Ovary (tissue), 9 donors: ENCODE data around the gene CAV2. TPM values are rescaled to one million over a fixed set of nuclear protein-coding genes. Genes with fewer than 3 reads are reported as not detected.
A peak's percentile ranks its signal among the peaks of the same experiment; 100 is the strongest.

Source experiments
- DNase-seq, 5 donors: peaks; one replicate each; pipeline ENCODE4 v3.0.0-alpha.2; 2019 to 2020
- H3K27ac ChIP-seq, 2 donors: fragments of 200-600 bp; one replicate each; pipeline versions ENCODE4 v1.5.1 to v1.8.0; 2019 to 2022
- H3K27me3 ChIP-seq: fragments of 200-600 bp; one replicate; pipeline ENCODE4 v1.8.0; 2022
- H3K36me3 ChIP-seq: fragments of 200-600 bp; sonication (generic); one replicate; pipeline ENCODE4 v1.5.1; 2019
- H3K4me1 ChIP-seq: one replicate; pipeline ENCODE4 v1.8.1; 2013; ENCODE audit warnings: mild to moderate bottlenecking, moderate library complexity; ENCODE audit not compliant: insufficient read depth
- H3K4me3 ChIP-seq: fragments of 200-600 bp; sonication (generic); one replicate; pipeline ENCODE4 v1.5.1; 2017
- H3K9me3 ChIP-seq, 2 donors: fragments of 200-600 bp in 1 of 2; sonication (generic) in 1 of 2; one replicate each; pipeline versions ENCODE4 v1.5.1 to v1.8.1; 2013 to 2019; ENCODE audit warnings: mild to moderate bottlenecking in 1 of 2, moderate library complexity in 1 of 2
- CTCF ChIP-seq, 3 donors: fragments of 450-650 bp in 2 of 3; fragments of 200-600 bp in 1 of 3; IDR thresholded peaks; one replicate each; pipeline versions ENCODE4 v1.5.1 to v1.8.0; 2016 to 2022; ENCODE audit warnings: antibody characterized with exemption in 3 of 3, mild to moderate bottlenecking in 1 of 3
- EP300 ChIP-seq: sonication (generic); formaldehyde crosslinking; IDR thresholded peaks from one replicate; pipeline ENCODE4 v1.6.1; 2017; ENCODE audit warnings: antibody characterized with exemption
- POLR2A ChIP-seq: fragments of 450-650 bp; IDR thresholded peaks from one replicate; pipeline ENCODE4 v1.6.1; 2017; ENCODE audit warnings: antibody characterized with exemption, mild to moderate bottlenecking, moderate library complexity
- WGBS, 3 donors: extraction: QIAGEN DNeasy Blood & Tissue Kit in 1 of 3; methylation state at CpG; one replicate each; pipeline versions ENCODE4 v1.1.5 to v1.1.7; 2013 to 2017; 5-methylcytosine and 5-hydroxymethylcytosine counted together
- intact Hi-C, 4 donors: fragments of 100-400 bp; cut with DNase I; formaldehyde crosslinking; loops; one replicate each; pipeline versions ENCODE4 v1.11.0 to v1.15.1; 2022 to 2023
- polyA plus RNA-seq, 2 donors: library from polyadenylated mRNA; stranded (reverse); fragments of 200-250 nt in 1 of 2; fragments of 350-450 nt in 1 of 2; fragmentation: Illumina TruSeq in 1 of 2; extraction: RNeasy Lipid Tissue Mini Kit (QIAGEN cat#74804) in 1 of 2; gene quantifications; one replicate each; pipeline ENCODE4 v1.2.3, GENCODE V29; 2013 to 2014
- total RNA-seq, 7 donors: library from RNA; depleted of rRNA in 2 of 7; stranded (reverse); fragments of >200 nt in 2 of 7; fragmentation: NEBNext Ultra II Directional in 3 of 7; extraction: Animal tissue kit (Norgen Biotek cat#: 25700) in 3 of 7; gene quantifications; one replicate each; pipeline versions ENCODE4 v1.1.0 to v1.2.4, GENCODE V29; 2016 to 2023
- donor health status: DM: no; HTN: no; CAD: no; lungs with moderate emphysema.
- donor health status: DM: no; HTN: no; CAD: no.
- donor health status: Bipolar disorder and iron deficiency.
- donor health status: DM: yes; HTN: yes; CAD: no.
- donor health status: DM: no; HTN: no; CAD: no.
- donor health status: DM: yes; HTN: yes; CAD: no.

CAV2 gene
- total and polyA plus RNA-seq, 9 donors, result 38.0 to 110 (median 53.7) TPM

DNA sequence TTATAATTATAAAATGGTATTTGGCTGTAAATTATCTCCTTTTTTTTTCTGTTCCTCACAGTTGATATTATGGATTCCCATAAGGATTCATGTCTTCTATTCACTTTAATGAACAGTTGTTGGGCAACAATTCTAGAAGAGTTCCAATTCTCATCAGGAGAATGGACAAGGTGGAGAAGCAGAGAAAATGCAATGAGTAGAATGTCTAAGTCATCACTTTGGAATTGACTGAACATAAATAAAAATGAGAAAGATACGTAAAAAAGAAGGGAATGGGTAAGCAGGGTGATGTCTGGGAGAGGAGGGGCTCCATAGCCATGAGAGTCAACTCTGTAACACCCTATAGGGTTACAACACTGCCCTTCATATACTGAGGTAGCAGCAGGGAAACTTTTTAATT lies 1.8 kb upstream of the CAV2 start:
- H3K27me3 ChIP-seq, result no peaks in the 10 kb centered on the region
- intact Hi-C loops, result no loop called here
- DNase-seq, result no peak
- no peaks in the 10 kb centered on the region for H3K36me3 ChIP-seq
- TF ChIP-seq CTCF (IDR thresholded peaks at IDR 0.05), result no peak
- 70 to 87% (median 77%) methylated on average over 1 of the region's 1 CpG for WGBS, 3 donors
- H3K4me1 ChIP-seq, result peaks cover 3% of the 10 kb centered on the region
- H3K9me3 ChIP-seq, result no peaks in the 10 kb centered on the region
- H3K4me3 ChIP-seq, result no peak overlapping the region
- H3K27ac ChIP-seq, result peak overlapping the region in 1 of 2 donors; percentile 10

GRCh38 chr7:116500078-116500853 lies 728 bp downstream of the CAV2 start:
- H3K4me1 ChIP-seq, result peaks cover 8% of the 10 kb centered on the region
- no peaks in the 10 kb centered on the region for H3K36me3 ChIP-seq
- peak overlapping the region; percentile 90 to 95 for H3K27ac ChIP-seq
- TF ChIP-seq EP300 (no peak), CTCF (IDR thresholded peaks at IDR 0.05) (peak in 1 of 3 donors; percentile 4), POLR2A (no peak)
- intact Hi-C loops, result no loop called here
- H3K4me3 ChIP-seq, result peak overlapping the region; percentile 60
- 1% methylated on average over 36 of the region's 36 CpGs for WGBS, 3 donors
- no peaks in the 10 kb centered on the region for H3K27me3 ChIP-seq
- H3K9me3 ChIP-seq, result no peaks in the 10 kb centered on the region
- peak; percentile 41 to 66 (median 57) for DNase-seq

DNA sequence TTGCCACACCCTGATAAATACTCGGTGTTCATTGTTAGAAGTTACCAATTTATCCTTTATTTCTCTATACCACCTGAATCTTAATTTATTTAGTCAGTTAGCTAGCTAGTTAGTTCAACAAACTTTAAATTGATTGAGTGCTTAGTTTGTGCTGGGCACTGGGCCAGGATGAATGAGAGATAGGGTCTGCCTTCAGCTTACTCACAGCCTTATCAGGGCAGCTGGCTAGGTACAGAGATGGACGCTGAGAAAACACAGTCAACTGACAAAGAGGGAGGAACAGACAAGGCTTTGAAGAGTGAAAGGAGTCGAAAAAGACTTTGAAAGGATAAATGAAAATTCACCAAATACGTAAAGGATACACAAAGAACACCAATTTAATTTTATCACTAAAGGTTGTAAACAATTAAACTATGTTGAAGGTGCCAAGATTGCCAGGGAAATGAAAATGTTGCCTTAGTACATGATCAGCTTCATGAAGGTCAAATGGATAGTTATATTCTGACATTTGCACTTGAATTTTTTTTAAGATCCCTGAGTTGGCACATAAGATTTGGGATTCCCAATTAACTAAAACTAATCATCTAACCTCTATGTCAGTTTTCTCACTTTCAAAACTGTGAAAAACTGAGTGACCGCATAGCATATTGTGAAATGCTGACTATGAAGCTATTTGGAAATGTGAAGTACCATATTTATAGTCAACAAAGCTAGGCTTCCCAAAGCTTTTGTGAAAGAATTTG lies 2.1 kb downstream of the CAV2 start:
- peak overlapping the region in 1 of 2 donors; percentile 90 for H3K27ac ChIP-seq
- DNase-seq, result peak in 3 of 5 donors; percentile 15 to 36 (median 32)
- intact Hi-C loops, result no loop called here

More for the DNA sequence above, 2.1 kb downstream of the CAV2 start:
- Histone ChIP-seq H3K4me3 (peak overlapping the region; percentile 60), H3K9me3 (no peaks in the 10 kb centered on the region), H3K36me3 (no peaks in the 10 kb centered on the region), H3K4me1 (peaks cover 10% of the 10 kb centered on the region), H3K27me3 (no peaks in the 10 kb centered on the region)
- WGBS, 3 donors, result 39 to 47% (median 45%) methylated on average over 5 of the region's 5 CpGs
- TF ChIP-seq POLR2A (no peak), CTCF (IDR thresholded peaks at IDR 0.05) (no peak), EP300 (no peak)
